ENCODE results near the gene TSR3. TPM values are rescaled to one million over a fixed set of nuclear protein-coding genes. Genes with fewer than 3 reads are reported as not detected.

Gene TSR3
- polyA plus RNA-seq, 1 of the 3 experiments (the other 2 are of a cell fraction), result 87.3 TPM

DNA sequence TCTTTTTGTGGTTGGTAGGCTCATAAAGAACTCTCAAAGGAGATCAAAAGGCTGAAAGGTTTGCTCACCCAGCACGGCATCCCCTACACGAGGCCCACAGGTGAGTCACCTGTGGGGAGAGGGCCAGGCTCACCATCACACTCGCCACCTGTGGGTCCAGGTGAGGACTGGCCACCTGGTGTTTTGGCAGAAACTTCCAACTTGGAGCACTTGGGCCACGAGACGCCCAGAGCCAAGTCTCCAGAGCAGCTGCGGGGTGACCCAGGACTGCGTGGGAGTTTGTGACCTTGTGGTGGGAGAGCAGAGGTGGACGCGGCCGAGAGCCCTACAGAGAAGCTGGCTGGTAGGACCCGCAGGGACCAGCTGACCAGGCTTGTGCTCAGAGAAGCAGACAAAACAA lies 11.1 kb upstream of the TSR3 start:
- Histone ChIP-seq H2AFZ (ENCODE audit: low read depth) (no peak overlapping the region), H3K4me1 (ENCODE audit: control insufficient read depth in 1 of 2, insufficient read depth in 2 of 2, low read depth in 1 of 2, low read length in 1 of 2) (no peaks in the 10 kb centered on the region), H3K9me2 (no peaks in the 10 kb centered on the region), H3K27me3 (ENCODE audit: insufficient read depth) (no peaks in the 10 kb centered on the region), H3K9ac (no peak overlapping the region), H3K79me2 (ENCODE audit: insufficient read depth) (peaks cover 49% of the 10 kb centered on the region; the same call in 1 of the 2 replicates), H3K36me3 (replicated peaks in 1 of 2; ENCODE audit: control insufficient read depth in 1 of 2, insufficient read depth in 2 of 2, low read length in 1 of 2) (peaks cover 13 to 51% of the 10 kb centered on the region in 2 experiments), H3K27ac (ENCODE audit: low read depth in 2 of 2, low read length in 1 of 2) (no peak overlapping the region), H3K9me3 (no peaks in the 10 kb centered on the region), H3F3A (replicated peaks; ENCODE audit: insufficient read depth) (peaks cover 16% of the 10 kb centered on the region), H3K4me2 (no peak overlapping the region), H3K4me3 (ENCODE audit: low read depth in 2 of 2, low read length in 1 of 2) (no peak overlapping the region), H4K20me1 (ENCODE audit: insufficient read depth) (peaks cover 19% of the 10 kb centered on the region; the same call in 1 of the 2 replicates)
- TF ChIP-seq TAF1 (IDR thresholded peaks at IDR 0.05; ENCODE audit: borderline replicate concordance, low read depth, low read length), result no peak
- TF ChIP-seq RFX5 (IDR thresholded peaks at IDR 0.05; ENCODE audit: low read length), result no peak
- TF ChIP-seq JUND (IDR thresholded peaks at IDR 0.05), result no peak
- TF ChIP-seq FOXM1 (IDR thresholded peaks at IDR 0.05; ENCODE audit: low read depth), result no peak
- TF ChIP-seq ELF1 (IDR thresholded peaks at IDR 0.05), result no peak
- no peak for TF ChIP-seq EP300 (IDR thresholded peaks at IDR 0.05; ENCODE audit: borderline replicate concordance in 1 of 2, low read depth in 1 of 2, low read length in 1 of 2)
- no peak for TF ChIP-seq MEF2A (IDR thresholded peaks at IDR 0.05; ENCODE audit: borderline replicate concordance, low read depth)
- TF ChIP-seq CHD2 (IDR thresholded peaks at IDR 0.05; ENCODE audit: low read length, partially characterized antibody), result no peak
- TF ChIP-seq, protein P1, sequence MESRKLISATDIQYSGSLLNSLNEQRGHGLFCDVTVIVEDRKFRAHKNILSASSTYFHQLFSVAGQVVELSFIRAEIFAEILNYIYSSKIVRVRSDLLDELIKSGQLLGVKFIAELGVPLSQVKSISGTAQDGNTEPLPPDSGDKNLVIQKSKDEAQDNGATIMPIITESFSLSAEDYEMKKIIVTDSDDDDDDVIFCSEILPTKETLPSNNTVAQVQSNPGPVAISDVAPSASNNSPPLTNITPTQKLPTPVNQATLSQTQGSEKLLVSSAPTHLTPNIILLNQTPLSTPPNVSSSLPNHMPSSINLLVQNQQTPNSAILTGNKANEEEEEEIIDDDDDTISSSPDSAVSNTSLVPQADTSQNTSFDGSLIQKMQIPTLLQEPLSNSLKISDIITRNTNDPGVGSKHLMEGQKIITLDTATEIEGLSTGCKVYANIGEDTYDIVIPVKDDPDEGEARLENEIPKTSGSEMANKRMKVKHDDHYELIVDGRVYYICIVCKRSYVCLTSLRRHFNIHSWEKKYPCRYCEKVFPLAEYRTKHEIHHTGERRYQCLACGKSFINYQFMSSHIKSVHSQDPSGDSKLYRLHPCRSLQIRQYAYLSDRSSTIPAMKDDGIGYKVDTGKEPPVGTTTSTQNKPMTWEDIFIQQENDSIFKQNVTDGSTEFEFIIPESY (IDR thresholded peaks at IDR 0.05; ENCODE audit: borderline replicate concordance, low read depth), result no peak
- CTCF ChIA-PET, result interaction anchor here (0.7 to 3.9 kb wide), 15 partner anchors 9 to 410 kb away, joined by 3 to 39 read pairs (median 6); partner anchors contain the start of genes EME2, JPT2, MRPS34 and UQCC4
- POLR2A ChIA-PET, result interaction anchor here (1.1 kb wide), 1 partner anchor 9 kb away, joined by 3 read pairs; no protein-coding TSS in a partner anchor
- DNase-seq, result no peak
- WGBS (ENCODE audit: low lambda C conversion rate), result 93% methylated on average over 8 of the region's 11 CpGs

GRCh38 chr16:1361685-1362360 lies 10.1 kb upstream of the TSR3 start:
- Histone ChIP-seq H3K4me2 (no peak overlapping the region), H3K9ac (no peak overlapping the region), H3K9me3 (no peaks in the 10 kb centered on the region), H3F3A (replicated peaks; ENCODE audit: insufficient read depth) (peaks cover 16% of the 10 kb centered on the region), H3K9me2 (no peaks in the 10 kb centered on the region), H4K20me1 (ENCODE audit: insufficient read depth) (peaks cover 23% of the 10 kb centered on the region; the same call in 1 of the 2 replicates), H3K36me3 (replicated peaks in 1 of 2; ENCODE audit: control insufficient read depth in 1 of 2, insufficient read depth in 2 of 2, low read length in 1 of 2) (peaks cover 12 to 47% of the 10 kb centered on the region in 2 experiments), H2AFZ (ENCODE audit: low read depth) (no peak overlapping the region), H3K4me3 (ENCODE audit: low read depth in 2 of 2, low read length in 1 of 2) (no peak overlapping the region), H3K79me2 (ENCODE audit: insufficient read depth) (peaks cover 55% of the 10 kb centered on the region; the same call in 1 of the 2 replicates), H3K27ac (ENCODE audit: low read depth in 2 of 2, low read length in 1 of 2) (no peak overlapping the region), H3K27me3 (ENCODE audit: insufficient read depth) (no peaks in the 10 kb centered on the region), H3K4me1 (ENCODE audit: control insufficient read depth in 1 of 2, insufficient read depth in 2 of 2, low read depth in 1 of 2, low read length in 1 of 2) (no peaks in the 10 kb centered on the region)
- CTCF ChIA-PET, result interaction anchor here (1.9 to 3.9 kb wide), 2 partner anchors 17 to 58 kb away, joined by 6 to 39 read pairs; partner anchors contain the start of gene UQCC4
- 100% methylated on average over 14 of the region's 43 CpGs for WGBS (ENCODE audit: low lambda C conversion rate)
- DNase-seq, result no peak
- POLR2A ChIA-PET, result no interaction called here
- no peak for TF ChIP-seq TAF1 (IDR thresholded peaks at IDR 0.05; ENCODE audit: borderline replicate concordance, low read depth, low read length)
- no peak for TF ChIP-seq YY1 (IDR thresholded peaks at IDR 0.05; ENCODE audit: low read depth)
- no peak for TF ChIP-seq POLR2AphosphoS5 (IDR thresholded peaks at IDR 0.05; ENCODE audit: low read depth, low read length)
- TF ChIP-seq, protein P2, sequence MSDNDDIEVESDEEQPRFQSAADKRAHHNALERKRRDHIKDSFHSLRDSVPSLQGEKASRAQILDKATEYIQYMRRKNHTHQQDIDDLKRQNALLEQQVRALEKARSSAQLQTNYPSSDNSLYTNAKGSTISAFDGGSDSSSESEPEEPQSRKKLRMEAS (IDR thresholded peaks at IDR 0.05; ENCODE audit: low read depth), result no peak
- no peak for TF ChIP-seq FOXJ3 (CRISPR knock-in tag; IDR thresholded peaks at IDR 0.05)
- TF ChIP-seq, protein P3, sequence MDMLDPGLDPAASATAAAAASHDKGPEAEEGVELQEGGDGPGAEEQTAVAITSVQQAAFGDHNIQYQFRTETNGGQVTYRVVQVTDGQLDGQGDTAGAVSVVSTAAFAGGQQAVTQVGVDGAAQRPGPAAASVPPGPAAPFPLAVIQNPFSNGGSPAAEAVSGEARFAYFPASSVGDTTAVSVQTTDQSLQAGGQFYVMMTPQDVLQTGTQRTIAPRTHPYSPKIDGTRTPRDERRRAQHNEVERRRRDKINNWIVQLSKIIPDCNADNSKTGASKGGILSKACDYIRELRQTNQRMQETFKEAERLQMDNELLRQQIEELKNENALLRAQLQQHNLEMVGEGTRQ (IDR thresholded peaks at IDR 0.05; ENCODE audit: borderline replicate concordance, low read depth, low read length), result no peak
- TF ChIP-seq FOXM1 (IDR thresholded peaks at IDR 0.05; ENCODE audit: low read depth), result no peak
- TF ChIP-seq, protein P4, sequence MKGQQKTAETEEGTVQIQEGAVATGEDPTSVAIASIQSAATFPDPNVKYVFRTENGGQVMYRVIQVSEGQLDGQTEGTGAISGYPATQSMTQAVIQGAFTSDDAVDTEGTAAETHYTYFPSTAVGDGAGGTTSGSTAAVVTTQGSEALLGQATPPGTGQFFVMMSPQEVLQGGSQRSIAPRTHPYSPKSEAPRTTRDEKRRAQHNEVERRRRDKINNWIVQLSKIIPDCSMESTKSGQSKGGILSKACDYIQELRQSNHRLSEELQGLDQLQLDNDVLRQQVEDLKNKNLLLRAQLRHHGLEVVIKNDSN (IDR thresholded peaks at IDR 0.05; ENCODE audit: borderline replicate concordance, low read depth), result no peak
- no peak for TF ChIP-seq EZH2phosphoT487 (IDR thresholded peaks at IDR 0.05; ENCODE audit: borderline replicate concordance, low read depth)
- TF ChIP-seq EP300 (IDR thresholded peaks at IDR 0.05; ENCODE audit: borderline replicate concordance in 1 of 2, low read depth in 1 of 2, low read length in 1 of 2), result no peak
- TF ChIP-seq CHD2 (IDR thresholded peaks at IDR 0.05; ENCODE audit: low read length, partially characterized antibody), result no peak
- TF ChIP-seq RXRA (IDR thresholded peaks at IDR 0.05; ENCODE audit: borderline replicate concordance, low read depth), result no peak
- no peak for TF ChIP-seq REST (IDR thresholded peaks at IDR 0.05; ENCODE audit: low read depth, low read length)

Measured in SK-N-SH (cell line).